Suprapubic skin (tissue), 4 donors: ENCODE data around the gene HORMAD2.

ENCODE experiments used
- POLR2A ChIP-seq, 2 donors: fragments of 450-650 bp; IDR thresholded peaks; one replicate each; pipeline ENCODE4 v1.6.1; 2017; ENCODE audit warnings: antibody characterized with exemption in 2 of 2, mild to moderate bottlenecking in 2 of 2, moderate library complexity in 2 of 2
- POLR2AphosphoS5 ChIP-seq, 3 donors: sonication (generic); formaldehyde crosslinking; IDR thresholded peaks; one replicate each; pipeline ENCODE4 v1.6.1; 2017; ENCODE audit warnings: antibody characterized with exemption in 3 of 3
- TF ChIP-seq, protein P1 (sequence below), 2 donors: fragments of 200-600 bp in 1 of 2; fragments of 450-650 bp in 1 of 2; sonication (generic) in 1 of 2; IDR thresholded peaks; one replicate each; pipeline ENCODE4 v1.5.1; 2016 to 2019; ENCODE audit warnings: antibody characterized with exemption in 2 of 2, mild to moderate bottlenecking in 1 of 2, moderate library complexity in 1 of 2

DNA sequence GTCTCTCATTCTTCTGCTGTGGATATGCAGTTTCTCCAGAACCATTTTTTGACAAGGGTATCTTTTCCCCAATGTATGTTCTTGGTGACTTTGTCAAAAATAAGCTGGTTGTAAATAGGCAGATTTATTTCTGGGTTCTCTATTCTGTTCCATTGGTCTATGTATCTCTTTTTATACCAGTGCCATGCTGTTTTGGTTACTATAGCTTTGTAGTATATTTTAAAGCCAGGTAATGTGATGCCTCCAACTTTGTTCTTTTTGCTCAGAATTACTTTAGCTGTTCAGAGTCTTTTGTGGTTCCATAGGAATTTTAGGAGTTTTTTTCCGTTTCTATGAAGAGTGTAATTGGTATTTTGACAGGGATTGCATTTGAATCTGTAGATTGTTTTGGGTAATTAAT lies 12.4 kb downstream of the HORMAD2 start:
- TF ChIP-seq, protein P1, sequence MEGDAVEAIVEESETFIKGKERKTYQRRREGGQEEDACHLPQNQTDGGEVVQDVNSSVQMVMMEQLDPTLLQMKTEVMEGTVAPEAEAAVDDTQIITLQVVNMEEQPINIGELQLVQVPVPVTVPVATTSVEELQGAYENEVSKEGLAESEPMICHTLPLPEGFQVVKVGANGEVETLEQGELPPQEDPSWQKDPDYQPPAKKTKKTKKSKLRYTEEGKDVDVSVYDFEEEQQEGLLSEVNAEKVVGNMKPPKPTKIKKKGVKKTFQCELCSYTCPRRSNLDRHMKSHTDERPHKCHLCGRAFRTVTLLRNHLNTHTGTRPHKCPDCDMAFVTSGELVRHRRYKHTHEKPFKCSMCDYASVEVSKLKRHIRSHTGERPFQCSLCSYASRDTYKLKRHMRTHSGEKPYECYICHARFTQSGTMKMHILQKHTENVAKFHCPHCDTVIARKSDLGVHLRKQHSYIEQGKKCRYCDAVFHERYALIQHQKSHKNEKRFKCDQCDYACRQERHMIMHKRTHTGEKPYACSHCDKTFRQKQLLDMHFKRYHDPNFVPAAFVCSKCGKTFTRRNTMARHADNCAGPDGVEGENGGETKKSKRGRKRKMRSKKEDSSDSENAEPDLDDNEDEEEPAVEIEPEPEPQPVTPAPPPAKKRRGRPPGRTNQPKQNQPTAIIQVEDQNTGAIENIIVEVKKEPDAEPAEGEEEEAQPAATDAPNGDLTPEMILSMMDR (IDR thresholded peaks at IDR 0.05), result no peak
- TF ChIP-seq POLR2AphosphoS5 (IDR thresholded peaks at IDR 0.05) (no peak), POLR2A (IDR thresholded peaks at IDR 0.05) (no peak)
